Measurements from ENCODE around the gene PTDSS2.

Gene PTDSS2

DNA sequence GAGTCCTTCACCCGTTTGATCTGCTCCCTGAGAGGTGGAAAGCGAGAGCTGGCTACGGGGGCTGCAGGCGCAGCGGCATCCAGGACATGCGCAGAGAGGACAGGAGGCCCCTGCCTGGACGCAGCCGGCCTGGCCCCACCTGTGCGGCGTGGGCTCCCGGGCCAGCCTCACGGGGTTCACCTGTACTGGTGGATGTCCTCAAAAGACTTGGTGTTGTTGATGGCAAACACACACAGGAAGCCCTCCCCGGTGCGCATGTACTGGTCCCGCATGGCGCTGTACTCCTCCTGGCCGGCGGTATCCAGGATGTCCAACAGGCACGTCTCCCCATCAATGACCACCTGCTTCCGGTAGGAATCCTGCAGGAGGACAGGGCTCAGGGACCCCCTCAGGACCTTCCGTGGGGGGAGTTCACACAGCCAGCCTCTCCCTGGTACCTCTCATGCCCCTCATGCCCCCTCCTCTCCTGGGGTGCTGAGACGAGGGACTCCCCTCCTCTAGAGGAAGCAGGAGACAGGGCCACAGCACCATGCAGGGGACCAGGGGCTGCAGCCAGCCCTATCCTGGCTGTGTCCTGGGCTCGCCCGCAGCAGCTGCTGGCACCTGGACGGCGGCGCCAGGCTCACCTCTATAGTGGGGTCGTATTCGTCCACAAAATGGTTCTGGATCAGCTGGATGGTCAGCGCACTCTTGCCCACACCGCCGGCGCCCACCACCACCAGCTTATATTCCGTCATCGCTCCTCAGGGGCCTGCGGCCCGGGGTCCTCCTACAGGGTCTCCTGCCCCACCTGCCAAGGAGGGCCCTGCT lies 83.7 kb downstream of the PTDSS2 start:
- TF ChIP-seq, protein P1, sequence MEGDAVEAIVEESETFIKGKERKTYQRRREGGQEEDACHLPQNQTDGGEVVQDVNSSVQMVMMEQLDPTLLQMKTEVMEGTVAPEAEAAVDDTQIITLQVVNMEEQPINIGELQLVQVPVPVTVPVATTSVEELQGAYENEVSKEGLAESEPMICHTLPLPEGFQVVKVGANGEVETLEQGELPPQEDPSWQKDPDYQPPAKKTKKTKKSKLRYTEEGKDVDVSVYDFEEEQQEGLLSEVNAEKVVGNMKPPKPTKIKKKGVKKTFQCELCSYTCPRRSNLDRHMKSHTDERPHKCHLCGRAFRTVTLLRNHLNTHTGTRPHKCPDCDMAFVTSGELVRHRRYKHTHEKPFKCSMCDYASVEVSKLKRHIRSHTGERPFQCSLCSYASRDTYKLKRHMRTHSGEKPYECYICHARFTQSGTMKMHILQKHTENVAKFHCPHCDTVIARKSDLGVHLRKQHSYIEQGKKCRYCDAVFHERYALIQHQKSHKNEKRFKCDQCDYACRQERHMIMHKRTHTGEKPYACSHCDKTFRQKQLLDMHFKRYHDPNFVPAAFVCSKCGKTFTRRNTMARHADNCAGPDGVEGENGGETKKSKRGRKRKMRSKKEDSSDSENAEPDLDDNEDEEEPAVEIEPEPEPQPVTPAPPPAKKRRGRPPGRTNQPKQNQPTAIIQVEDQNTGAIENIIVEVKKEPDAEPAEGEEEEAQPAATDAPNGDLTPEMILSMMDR (IDR thresholded peaks at IDR 0.05; ENCODE audit: extremely low read depth, missing control alignments): no peak
- no peak for DNase-seq (ENCODE audit: low spot score)

DNA sequence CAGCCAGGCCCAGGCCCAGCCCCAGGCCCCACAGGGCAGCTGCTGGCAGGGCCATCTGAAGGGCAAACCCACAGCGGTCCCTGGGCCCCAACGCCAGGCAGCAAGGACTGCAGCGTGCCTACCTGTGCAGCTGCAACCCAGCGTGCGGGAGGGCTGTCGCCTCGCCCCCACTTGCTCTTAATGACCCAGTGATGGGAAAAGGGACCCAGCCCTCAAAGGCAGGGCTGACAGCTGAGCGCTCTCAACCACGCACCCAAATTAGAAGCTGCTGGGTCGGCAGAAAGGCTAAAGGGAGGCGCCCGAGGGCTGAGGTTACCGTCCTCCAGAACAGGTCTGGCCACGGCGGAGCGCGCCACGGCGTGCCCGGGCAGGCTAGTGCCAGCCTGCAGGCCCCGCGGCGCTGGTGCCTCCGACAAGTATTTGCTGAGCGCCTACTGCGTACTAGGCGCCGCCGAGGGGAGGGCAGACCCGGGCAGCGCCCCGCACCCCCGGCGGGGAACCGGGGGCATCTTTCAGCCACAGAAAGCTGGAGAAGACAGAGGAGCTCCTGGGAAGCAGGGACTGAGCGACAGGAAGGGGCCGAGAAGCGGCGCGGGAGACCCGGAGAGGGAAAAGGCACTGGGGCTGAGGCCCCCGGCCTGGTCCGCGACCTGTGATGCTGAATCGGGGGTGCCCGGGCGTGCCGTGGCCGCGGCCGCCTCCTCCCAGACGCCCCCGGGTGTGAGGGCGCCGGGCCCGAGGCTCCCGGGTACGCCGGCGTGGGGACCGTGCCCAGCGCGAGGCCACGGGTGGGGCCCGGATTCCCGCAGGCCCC lies 84.5 kb downstream of the PTDSS2 start:
- TF ChIP-seq, protein P1 (IDR thresholded peaks at IDR 0.05; ENCODE audit: extremely low read depth, missing control alignments): no peak
- DNase-seq (ENCODE audit: low spot score): peak; percentile 64

DNA sequence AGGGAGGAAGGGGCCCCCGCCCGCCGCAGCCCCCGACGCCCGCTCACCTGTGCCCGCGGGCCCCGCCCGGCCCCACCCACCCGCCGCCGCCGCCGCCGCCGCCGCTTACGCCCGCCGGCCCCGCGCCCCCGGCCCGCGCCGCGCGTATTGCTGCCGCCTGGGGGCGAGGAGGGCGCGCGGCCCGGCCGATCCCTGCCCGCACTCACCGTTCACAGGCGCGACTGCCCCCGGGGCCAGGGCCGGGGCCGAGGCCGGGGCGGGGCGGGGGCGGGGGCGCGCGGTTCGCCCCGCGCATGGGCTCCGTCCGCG lies 85.1 kb downstream of the PTDSS2 start:
- TF ChIP-seq, protein P1 (IDR thresholded peaks at IDR 0.05; ENCODE audit: extremely low read depth, missing control alignments): peak; percentile 2
- no peak for DNase-seq (ENCODE audit: low spot score)

DNA sequence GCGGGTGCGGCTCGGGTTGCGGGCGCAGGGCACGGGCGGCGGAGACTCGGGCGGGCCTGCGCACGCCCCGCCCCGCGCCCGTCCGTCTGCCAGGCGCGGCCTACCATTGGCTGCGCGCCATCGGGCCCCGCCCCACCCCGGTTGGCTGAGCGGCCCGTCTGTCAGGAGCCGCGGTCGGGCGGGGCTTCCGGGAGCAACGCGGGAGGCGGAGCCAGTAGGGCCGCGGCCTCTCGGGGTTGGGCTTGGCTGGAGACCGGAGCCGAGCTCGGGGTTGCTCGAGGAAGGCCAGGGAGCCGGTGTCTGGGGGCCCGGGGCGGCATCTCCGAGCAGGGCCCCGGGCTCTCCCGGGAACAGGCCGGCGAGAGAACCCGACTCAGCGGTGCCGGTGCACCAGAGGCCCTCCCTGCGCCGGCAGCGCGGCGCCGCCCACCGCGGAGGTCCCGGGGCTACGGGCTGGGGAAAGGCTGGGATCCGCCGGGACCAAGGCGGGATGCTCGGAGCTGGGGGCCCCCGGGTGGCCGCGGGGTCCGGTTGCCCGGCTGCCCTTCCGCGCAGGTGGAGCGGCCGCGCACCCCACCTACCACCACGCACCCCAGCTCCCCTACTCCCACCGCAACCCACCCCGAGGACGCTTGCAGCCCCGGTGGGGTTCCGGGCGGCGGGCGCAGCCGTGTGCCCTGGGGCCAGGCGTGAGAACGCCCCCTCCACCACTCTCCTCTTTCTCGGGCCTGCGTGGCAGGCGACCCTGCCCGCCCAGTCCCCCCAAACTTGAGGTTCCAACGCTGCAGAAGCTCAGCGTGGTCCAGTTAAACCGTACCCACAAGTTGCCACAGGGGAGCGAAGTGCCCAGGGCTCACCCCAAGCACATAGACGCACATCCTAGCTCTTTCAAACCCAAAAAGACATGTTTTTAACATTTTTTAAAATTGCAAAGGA lies 85.7 kb downstream of the PTDSS2 start, which contains the start of gene HRAS:
HRAS (minus strand) TSS at position 58 of the 936 bp plus-strand sequence.
- TF ChIP-seq, protein P1 (IDR thresholded peaks at IDR 0.05; ENCODE audit: extremely low read depth, missing control alignments): no peak
- peak; percentile 100 for DNase-seq (ENCODE audit: low spot score)

DNA sequence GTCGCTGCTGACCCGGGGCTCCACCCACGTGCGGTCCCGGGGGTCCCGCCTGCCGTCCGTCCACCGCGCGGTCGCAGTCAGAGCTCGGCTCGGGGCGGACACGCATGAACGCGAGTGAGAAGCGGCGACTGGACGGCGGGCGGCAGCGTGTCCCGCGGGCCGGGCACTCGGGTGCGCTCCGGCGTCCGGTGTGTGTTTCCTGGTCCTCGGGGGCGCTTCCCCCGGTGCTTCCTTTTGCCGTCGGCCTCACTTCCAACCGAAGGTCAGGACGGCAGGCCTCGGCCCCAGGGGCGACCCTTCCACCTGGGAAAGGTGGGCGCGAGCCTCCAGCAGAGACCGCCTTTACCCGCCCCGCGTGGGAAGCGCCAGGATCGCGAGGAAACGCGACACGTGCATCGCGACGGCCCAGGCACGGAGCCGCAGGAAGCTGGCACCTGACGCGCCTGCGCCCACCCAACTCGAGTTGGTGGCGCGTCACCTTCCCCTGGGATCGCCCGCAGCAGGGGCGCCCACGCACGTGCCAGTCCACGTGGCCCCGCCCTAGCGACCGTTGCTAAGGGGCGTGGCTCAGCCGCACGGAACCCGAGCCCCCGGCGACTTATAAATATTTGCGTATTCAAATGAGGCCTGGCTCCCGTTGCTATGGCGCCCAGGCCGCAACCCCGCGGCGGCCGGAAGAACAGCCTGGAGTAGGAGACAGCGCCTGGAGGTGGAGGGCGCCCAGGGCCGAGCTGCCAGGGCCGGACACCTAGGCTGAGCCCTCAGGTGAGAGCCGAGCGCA lies 87.0 kb downstream of the PTDSS2 start, which contains the start of gene LRRC56:
LRRC56 (plus strand) TSS at position 687 of the 781 bp plus-strand sequence. CDS start 3,158 bp downstream, outside the sequence.
- TF ChIP-seq, protein P1 (IDR thresholded peaks at IDR 0.05; ENCODE audit: extremely low read depth, missing control alignments): no peak
- DNase-seq (ENCODE audit: low spot score): peak; percentile 98

DNA sequence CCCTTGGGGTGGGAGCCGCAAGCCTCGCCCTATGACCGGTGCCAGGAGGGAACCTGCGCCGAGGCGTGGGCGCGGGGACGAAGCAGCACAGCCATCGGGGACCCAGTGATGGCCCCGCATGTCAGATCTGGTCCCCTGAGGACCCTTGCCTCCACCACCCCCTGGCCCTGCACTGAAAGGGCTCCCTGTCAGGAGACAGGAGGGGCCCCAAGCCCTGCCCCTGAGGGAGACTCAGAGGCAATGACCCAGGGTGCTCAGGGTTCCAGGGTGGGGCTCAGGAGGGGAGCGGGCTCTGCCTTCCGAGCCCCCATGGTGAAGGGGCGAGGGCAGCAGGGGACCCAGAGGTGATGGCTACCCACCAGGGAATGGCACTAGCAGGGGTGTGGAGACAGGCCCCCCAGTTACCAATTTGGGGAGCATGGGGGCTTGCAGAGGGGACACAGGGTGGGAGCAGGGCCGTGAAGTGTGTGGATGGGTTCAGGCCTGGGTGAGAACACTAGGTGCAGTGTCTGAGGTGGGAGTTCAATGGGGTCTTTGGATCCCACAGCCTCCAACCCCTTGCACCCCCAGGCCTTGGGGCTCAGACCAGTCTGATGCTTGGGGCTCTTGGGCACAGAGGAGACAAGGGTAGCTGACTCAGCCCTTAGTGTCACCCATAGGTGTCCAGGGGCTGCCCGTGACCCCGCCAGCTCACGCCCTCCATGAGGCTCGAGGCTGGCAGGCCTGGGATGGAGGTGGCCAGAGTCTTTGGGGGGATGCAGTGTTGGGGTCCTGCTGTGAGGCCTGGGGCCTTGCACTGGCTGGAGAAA lies 87.7 kb downstream of the PTDSS2 start:
- TF ChIP-seq, protein P1 (IDR thresholded peaks at IDR 0.05; ENCODE audit: extremely low read depth, missing control alignments): no peak
- no peak for DNase-seq (ENCODE audit: low spot score)
